Right renal pelvis (tissue), 4 donors: Measurements from ENCODE around the gene KSR1. TPM values are rescaled to one million over a fixed set of nuclear protein-coding genes. Genes with fewer than 3 reads are reported as not detected.
"Not testable (repeated sequence)": the region's sequence is repeated elsewhere in the genome, so short reads cannot be mapped to it uniquely, and the experiment has no call there.

Source experiments
- DNase-seq, 4 donors: peaks; one replicate each; pipeline ENCODE4 v3.0.0-alpha.2; 2013; ENCODE audit warnings: low read depth in 4 of 4, low spot score in 3 of 4, missing footprints in 1 of 4
- polyA plus RNA-seq, 4 donors: library from polyadenylated mRNA; unstranded; fragments of 120-200 nt; gene quantifications; one replicate each; pipeline ENCODE4 v1.2.1, GENCODE V29; 2013; ENCODE audit not compliant: insufficient read length in 4 of 4

KSR1 gene
- polyA plus RNA-seq, 4 donors = 41.7 to 54.6 (median 48.1) TPM

DNA sequence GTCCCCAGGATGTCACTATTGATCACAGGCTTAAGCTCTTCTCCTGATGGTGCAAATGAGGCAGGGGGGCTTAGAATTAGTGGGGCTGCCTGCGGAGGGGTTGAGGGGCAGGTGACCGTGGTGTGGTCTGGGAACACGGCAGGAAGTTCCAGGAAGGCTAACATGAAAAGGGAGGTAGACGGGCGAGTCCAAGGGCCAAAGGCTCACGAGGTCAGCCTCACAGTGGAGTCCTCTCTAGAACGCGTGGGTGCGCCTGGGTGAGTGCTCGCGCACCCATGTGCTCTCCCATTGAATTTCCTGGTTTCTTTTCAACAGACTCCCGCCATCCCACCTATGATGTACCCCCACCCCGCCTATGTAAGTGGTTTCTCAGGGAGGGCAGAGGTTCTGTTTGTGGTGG lies 190.0 kb downstream of the KSR1 start:
- DNase-seq = no peak

GRCh38 chr17:27647765-27648164 lies 191.5 kb downstream of the KSR1 start:
- DNase-seq = no peak

- DNase-seq = not testable (repeated sequence)
These were observed 192.9 kb downstream of the KSR1 start for GRCh38 chr17:27649111-27649571.

- no peak for DNase-seq
These were observed 193.7 kb downstream of the KSR1 start for GRCh38 chr17:27649929-27650328.

DNA sequence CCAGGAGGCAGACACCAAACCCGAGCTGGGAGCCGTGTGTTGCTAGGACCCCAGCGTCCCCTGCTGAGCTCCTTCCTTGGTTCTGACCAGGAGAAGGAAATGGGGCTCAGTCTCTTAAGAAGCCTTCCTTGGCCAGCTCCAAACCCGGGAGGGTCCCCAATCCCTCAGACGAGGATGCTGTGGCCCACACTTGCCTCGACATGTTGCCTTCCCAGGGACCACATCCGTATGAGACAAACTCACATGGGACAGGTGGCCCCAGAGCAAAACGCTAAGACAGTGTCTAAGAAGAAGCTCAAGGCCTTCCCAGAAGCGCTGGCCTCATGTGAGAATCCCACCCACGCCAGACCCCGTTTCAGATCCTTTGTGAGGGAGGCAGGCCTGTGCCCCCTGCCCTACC lies 194.6 kb downstream of the KSR1 start:
- DNase-seq = no peak

DNA sequence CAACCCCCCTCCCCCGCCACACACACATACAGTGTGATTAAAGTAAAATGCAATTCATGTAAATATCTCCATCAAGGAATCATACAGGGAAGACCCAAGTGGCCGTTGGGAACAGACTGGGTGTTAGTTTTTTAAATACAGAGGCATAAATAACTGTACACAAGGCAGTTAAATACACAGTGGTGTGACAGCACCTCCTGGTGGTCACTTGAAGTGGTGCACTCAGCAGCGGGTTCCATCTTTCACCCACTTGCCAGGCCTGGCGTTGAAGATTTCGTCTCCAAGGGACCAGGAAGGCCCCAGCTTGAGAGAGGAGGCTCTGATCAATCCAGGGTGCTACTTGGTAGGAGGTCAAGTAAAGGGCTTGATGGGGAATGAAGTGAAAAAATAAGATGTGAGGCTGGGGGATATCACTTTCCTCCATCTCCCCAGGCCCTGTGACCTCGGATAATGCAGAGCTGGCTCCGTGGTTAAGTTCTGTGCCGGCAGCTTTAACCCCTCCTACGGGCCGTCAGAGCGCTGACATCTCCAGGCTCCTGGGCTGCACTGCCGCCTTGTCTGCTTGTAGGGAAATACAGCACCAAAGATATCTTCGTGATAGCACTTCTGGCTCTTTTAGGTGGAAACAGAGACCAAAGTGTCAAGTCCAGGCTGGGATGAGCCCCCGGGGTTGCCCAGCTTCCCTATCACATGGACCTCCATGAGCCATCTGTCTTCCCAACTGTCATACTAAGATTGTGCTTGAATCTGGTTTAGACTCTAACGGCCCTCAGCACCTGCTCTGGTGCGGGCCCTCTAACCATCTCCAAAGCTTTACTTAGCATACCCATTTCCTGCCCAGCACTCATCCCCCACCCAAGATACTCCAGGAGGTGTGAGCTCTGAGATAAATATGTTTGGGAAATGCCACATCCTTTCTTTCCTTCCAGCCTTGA lies 195.4 kb downstream of the KSR1 start:
- no peak for DNase-seq

GRCh38 chr17:27653449-27653971 lies 197.3 kb downstream of the KSR1 start:
- not testable (repeated sequence) for DNase-seq

DNA sequence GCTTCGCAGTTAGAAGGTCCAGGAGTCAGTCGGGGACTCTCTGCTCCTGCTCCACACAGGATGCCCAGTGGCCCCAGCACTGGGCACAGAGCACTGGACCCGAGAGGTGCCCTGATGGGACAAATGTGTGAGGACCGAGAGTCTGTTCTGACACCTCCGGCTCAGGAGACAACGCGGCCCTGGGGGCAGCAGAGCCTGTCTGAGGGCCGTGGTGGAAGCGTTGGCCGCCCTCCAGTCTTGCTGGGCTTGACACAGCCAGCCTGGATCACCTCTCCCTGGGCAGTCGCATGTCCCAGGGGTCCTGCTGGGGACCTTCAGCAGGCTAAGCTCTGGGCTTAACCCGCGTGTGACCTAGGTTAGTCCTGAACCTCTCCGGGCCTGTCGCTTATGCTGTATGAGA lies 197.9 kb downstream of the KSR1 start:
- DNase-seq = no peak

- DNase-seq = peak; percentile 30 to 57 (median 44)
These were observed 198.6 kb downstream of the KSR1 start for GRCh38 chr17:27654654-27655524.

- DNase-seq = not testable (repeated sequence)
These were observed 199.4 kb downstream of the KSR1 start for GRCh38 chr17:27655525-27656111.

- DNase-seq = not testable (repeated sequence)
These were observed 200.4 kb downstream of the KSR1 start for GRCh38 chr17:27656620-27657019.

- DNase-seq = no peak
These were observed 201.4 kb downstream of the KSR1 start for GRCh38 chr17:27657620-27658019.

- no peak for DNase-seq
These were observed 203.4 kb downstream of the KSR1 start for GRCh38 chr17:27659683-27660082.

- no peak for DNase-seq
These were observed 204.2 kb downstream of the KSR1 start for GRCh38 chr17:27660436-27660835.

GRCh38 chr17:27663936-27664605 lies 207.8 kb downstream of the KSR1 start:
- DNase-seq = no peak

DNA sequence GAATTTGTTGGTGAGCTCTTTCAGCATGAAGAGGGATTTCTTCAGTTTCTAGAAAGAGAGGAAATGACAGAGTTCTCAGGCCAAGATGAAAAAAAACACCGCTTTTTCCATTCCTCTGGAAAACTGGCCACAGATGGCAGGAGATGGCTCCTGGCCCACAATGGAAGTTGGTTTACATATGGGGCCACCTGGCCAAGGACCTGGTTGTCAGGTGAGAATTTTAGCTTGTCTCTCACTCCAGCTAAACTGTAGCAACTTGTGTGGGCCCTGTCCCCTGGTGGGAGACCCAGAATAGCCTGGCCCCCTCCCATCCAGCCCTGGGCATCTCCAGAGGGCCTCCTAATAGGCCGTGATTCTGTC lies 208.3 kb downstream of the KSR1 start:
- no peak for DNase-seq

GRCh38 chr17:27665549-27665948 lies 209.3 kb downstream of the KSR1 start:
- no peak for DNase-seq

DNA sequence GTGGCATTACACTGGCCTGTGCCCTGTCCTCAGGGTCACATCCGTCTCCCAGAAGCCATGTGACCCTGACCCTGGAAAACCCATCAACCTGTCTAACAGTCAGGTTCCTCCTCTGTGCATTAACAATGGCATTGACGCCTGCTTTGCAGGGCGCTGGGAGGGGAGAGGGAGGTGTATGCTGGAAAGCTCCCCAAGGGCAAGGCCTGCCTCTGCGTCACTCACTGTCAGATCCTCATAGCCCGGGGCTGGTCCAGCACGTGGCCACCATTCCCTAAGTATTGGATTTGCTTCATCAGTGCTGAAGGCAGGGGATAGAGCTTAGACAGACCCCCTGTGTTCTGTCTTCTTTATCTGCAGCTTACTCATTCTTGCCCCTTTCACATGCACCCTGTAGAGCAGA lies 210.0 kb downstream of the KSR1 start:
- not testable (repeated sequence) for DNase-seq

GRCh38 chr17:27666831-27667560 lies 210.7 kb downstream of the KSR1 start:
- no peak for DNase-seq
